Measurements from ENCODE around the gene C10orf90.

GRCh38 chr10:126686719-126687118 is 16.2 kb upstream of the C10orf90 start:
- TF ChIP-seq, protein P1, sequence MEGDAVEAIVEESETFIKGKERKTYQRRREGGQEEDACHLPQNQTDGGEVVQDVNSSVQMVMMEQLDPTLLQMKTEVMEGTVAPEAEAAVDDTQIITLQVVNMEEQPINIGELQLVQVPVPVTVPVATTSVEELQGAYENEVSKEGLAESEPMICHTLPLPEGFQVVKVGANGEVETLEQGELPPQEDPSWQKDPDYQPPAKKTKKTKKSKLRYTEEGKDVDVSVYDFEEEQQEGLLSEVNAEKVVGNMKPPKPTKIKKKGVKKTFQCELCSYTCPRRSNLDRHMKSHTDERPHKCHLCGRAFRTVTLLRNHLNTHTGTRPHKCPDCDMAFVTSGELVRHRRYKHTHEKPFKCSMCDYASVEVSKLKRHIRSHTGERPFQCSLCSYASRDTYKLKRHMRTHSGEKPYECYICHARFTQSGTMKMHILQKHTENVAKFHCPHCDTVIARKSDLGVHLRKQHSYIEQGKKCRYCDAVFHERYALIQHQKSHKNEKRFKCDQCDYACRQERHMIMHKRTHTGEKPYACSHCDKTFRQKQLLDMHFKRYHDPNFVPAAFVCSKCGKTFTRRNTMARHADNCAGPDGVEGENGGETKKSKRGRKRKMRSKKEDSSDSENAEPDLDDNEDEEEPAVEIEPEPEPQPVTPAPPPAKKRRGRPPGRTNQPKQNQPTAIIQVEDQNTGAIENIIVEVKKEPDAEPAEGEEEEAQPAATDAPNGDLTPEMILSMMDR (IDR thresholded peaks at IDR 0.05; ENCODE audit: low read length), result no peak
- TF ChIP-seq EZH2 (IDR thresholded peaks at IDR 0.05; ENCODE audit: borderline replicate concordance, low read length), result no peak
